Osteoblast (primary cell): ENCODE measurements around the gene VWA1. TPM values are rescaled to one million over a fixed set of nuclear protein-coding genes. Genes with fewer than 3 reads are reported as not detected.

Experiments
- DNase-seq: peaks from one replicate; pipeline ENCODE4 v3.0.0; 2011; ENCODE audit warnings: low spot score, mixed read lengths; ENCODE audit not compliant: insufficient read length; ENCODE audit errors: missing footprints
- H2AFZ ChIP-seq: 2 replicates; pipeline ENCODE4 v1.6.0; 2011; ENCODE audit warnings: mild to moderate bottlenecking, low read length
- H3K27ac ChIP-seq: 2 replicates; pipeline ENCODE4 v1.5.1; 2011; ENCODE audit warnings: mild to moderate bottlenecking, low read depth, low read length, moderate library complexity
- H3K27me3 ChIP-seq: 2 replicates; pipeline ENCODE4 v1.6.0; 2012; ENCODE audit warnings: mild to moderate bottlenecking, control low read depth, inconsistent platforms, low read length, moderate library complexity; ENCODE audit not compliant: insufficient read depth
- H3K36me3 ChIP-seq: 2 replicates; pipeline ENCODE4 v1.5.1; 2011; ENCODE audit warnings: mild to moderate bottlenecking, low read length, control low read depth, moderate library complexity; ENCODE audit not compliant: insufficient read depth
- H3K4me1 ChIP-seq: 2 replicates; pipeline ENCODE4 v1.5.1; 2011; ENCODE audit warnings: mild to moderate bottlenecking, low read length, control low read depth, moderate library complexity; ENCODE audit not compliant: insufficient read depth
- H3K4me2 ChIP-seq: 2 replicates; pipeline ENCODE4 v1.6.0; 2011; ENCODE audit warnings: mild to moderate bottlenecking, low read length; ENCODE audit not compliant: insufficient read depth
- H3K4me3 ChIP-seq: fragments of 200-600 bp; sonication (generic); 3 replicates; pipeline ENCODE4 v1.5.1; 2012; ENCODE audit warnings: mild to moderate bottlenecking, low read length, inconsistent platforms; ENCODE audit not compliant: insufficient read depth
- H3K79me2 ChIP-seq: 2 replicates; pipeline ENCODE4 v1.6.0; 2012; ENCODE audit warnings: mild to moderate bottlenecking, low read length, control low read depth, inconsistent platforms; ENCODE audit not compliant: insufficient read depth
- H3K9me3 ChIP-seq: 2 replicates; pipeline ENCODE4 v1.5.1; 2011; ENCODE audit warnings: low read depth, low read length, control low read depth
- H4K20me1 ChIP-seq: 2 replicates; pipeline ENCODE4 v1.6.0; 2012; ENCODE audit warnings: mild to moderate bottlenecking, low read length, control low read depth; ENCODE audit not compliant: insufficient read depth
- CTCF ChIP-seq: IDR thresholded peaks from 2 replicates; pipeline ENCODE4 v1.5.1; 2011; ENCODE audit warnings: mild to moderate bottlenecking, low read depth, low read length, moderate library complexity; ENCODE audit errors: extremely low read depth
- total RNA-seq: library from RNA; depleted of rRNA; stranded (reverse); fragments of >200 nt; gene quantifications from 2 replicates; pipeline ENCODE4 v1.2.3, GENCODE V29; 2012

The VWA1 gene
- total RNA-seq, 1 donor = 4.3 TPM

GRCh38 chr1:1437033-1437903 lies 1.8 kb downstream of the VWA1 start:
- Histone ChIP-seq H2AFZ (no peak overlapping the region), H3K9me3 (no peaks in the 10 kb centered on the region), H3K27ac (no peak overlapping the region), H3K4me1 (peaks cover 5% of the 10 kb centered on the region), H3K27me3 (peaks cover 11% of the 10 kb centered on the region), H3K36me3 (no peaks in the 10 kb centered on the region), H3K79me2 (no peaks in the 10 kb centered on the region), H3K4me3 (no peak overlapping the region), H3K4me2 (no peak overlapping the region), H4K20me1 (no peaks in the 10 kb centered on the region)
- no peak for TF ChIP-seq CTCF
- peak; percentile 91 for DNase-seq

DNA sequence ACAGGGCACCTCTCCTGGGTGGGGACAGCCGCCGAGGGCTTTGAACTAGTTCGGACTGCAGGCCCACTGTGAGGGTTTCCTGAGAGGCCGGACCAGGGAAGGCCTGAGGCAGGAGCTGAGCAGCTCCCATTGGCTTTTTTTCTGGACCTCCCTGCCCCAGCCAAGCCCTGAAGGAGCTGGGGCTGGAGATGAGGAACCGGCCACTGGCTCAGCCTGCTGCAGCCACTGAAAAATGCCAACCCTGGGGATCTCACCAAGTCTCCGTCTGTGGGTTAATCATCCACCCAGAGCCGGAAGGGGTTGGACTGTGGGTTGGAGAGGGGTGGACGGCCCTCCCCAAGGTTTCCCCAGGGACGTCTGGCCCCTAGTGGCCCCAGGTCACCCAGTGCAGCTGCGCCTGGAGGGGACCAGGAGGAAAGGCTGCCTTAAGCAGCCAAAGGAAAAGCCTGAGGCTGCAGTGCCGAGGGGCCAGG lies 2.5 kb downstream of the VWA1 start:
- no peak overlapping the region for H3K4me2 ChIP-seq

DNA sequence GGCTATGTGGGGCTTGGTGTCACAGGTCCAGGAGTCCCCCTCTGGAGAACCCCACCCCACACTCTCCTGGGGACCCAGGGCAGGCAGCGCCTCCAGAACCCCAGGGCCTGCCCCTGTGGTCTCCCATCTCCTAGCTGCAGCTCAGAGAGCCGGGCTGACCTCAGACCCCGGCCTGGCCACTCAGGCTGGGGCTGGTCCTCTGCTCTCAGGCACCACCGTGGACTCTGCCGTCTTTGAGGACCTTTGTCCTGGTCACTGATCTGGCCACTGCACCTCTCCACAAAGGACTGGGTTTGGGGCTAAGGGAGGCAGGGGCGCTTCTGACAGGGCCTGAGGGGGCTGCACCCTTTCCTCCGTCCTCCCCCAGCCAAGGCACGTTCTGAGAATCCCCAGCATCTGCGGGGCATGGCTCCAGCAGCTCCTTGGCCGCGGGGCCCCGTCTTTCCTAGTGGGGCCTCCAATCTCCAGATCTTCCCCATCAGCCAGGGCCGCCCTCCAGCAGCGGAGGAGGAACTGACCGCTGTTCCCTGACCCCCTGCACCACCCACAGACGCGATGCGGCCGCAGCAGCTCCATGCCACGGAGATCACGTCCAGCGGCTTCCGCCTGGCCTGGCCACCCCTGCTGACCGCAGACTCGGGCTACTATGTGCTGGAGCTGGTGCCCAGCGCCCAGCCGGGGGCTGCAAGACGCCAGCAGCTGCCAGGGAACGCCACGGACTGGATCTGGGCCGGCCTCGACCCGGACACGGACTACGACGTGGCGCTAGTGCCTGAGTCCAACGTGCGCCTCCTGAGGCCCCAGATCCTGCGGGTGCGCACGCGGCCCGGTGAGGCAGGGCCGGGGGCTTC lies 3.3 kb downstream of the VWA1 start:
- no peak overlapping the region for H3K4me2 ChIP-seq
- no peak for TF ChIP-seq CTCF
- H3K4me1 ChIP-seq = peaks cover 5% of the 10 kb centered on the region
- H3K27me3 ChIP-seq = peaks cover 11% of the 10 kb centered on the region
- H4K20me1 ChIP-seq = no peaks in the 10 kb centered on the region
- no peaks in the 10 kb centered on the region for H3K79me2 ChIP-seq
- peak; percentile 92 for DNase-seq
- no peak overlapping the region for H3K27ac ChIP-seq
- no peaks in the 10 kb centered on the region for H3K36me3 ChIP-seq
- no peak overlapping the region for H3K4me3 ChIP-seq
- H3K9me3 ChIP-seq = no peaks in the 10 kb centered on the region
- H2AFZ ChIP-seq = no peak overlapping the region

More for the DNA sequence above, 2.5 kb downstream of the VWA1 start:
- peak; percentile 97 for DNase-seq
- Histone ChIP-seq H3K4me3 (no peak overlapping the region), H2AFZ (peak overlapping the region; percentile 35), H3K4me1 (peaks cover 5% of the 10 kb centered on the region), H3K27me3 (peaks cover 11% of the 10 kb centered on the region), H3K9me3 (no peaks in the 10 kb centered on the region), H3K27ac (no peak overlapping the region), H3K79me2 (no peaks in the 10 kb centered on the region), H3K36me3 (no peaks in the 10 kb centered on the region), H4K20me1 (no peaks in the 10 kb centered on the region)
- no peak for TF ChIP-seq CTCF
